ENCODE data around the gene TFB1M. TPM values are rescaled to one million over a fixed set of nuclear protein-coding genes. Genes with fewer than 3 reads are reported as not detected.

TFB1M gene
- total RNA-seq, 1 donor from 2014 or later: 15.3 TPM

DNA sequence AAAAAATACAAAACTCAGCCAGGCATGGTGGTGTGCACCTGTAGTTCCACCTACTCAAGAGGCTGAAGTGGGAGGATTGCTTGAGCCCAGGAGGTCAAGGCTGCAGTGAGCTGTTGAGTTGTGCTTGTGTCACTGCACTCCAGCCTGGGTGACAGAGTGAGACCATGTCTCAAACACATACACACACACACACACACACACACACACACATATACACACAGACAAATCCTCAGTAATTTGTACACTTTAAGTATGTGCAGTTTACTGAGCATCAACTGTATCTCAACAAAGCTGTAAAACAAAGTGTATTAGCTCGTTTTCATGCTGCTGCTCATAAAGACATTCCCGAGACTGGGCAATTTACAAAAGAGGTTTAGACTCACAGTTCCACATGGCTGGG, 7.3 kb downstream of the TFB1M start:
- TF ChIP-seq, protein P1, sequence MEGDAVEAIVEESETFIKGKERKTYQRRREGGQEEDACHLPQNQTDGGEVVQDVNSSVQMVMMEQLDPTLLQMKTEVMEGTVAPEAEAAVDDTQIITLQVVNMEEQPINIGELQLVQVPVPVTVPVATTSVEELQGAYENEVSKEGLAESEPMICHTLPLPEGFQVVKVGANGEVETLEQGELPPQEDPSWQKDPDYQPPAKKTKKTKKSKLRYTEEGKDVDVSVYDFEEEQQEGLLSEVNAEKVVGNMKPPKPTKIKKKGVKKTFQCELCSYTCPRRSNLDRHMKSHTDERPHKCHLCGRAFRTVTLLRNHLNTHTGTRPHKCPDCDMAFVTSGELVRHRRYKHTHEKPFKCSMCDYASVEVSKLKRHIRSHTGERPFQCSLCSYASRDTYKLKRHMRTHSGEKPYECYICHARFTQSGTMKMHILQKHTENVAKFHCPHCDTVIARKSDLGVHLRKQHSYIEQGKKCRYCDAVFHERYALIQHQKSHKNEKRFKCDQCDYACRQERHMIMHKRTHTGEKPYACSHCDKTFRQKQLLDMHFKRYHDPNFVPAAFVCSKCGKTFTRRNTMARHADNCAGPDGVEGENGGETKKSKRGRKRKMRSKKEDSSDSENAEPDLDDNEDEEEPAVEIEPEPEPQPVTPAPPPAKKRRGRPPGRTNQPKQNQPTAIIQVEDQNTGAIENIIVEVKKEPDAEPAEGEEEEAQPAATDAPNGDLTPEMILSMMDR (IDR thresholded peaks at IDR 0.05): no peak
- H3K27me3 Mint-ChIP-seq (ENCODE audit: low read depth): no peaks in the 10 kb centered on the region
- no peak for DNase-seq (ENCODE audit: low spot score)
- no peak overlapping the region for H3K27ac Mint-ChIP-seq (ENCODE audit: unreplicated experiment)
- peaks cover 7% of the 10 kb centered on the region for H3K4me1 Mint-ChIP-seq (ENCODE audit: low read depth)
- no peaks in the 10 kb centered on the region for H3K9me3 Mint-ChIP-seq (ENCODE audit: low read depth)
- H3K4me3 Mint-ChIP-seq (ENCODE audit: unreplicated experiment): no peak overlapping the region
- H3K36me3 Mint-ChIP-seq (ENCODE audit: low read depth): peaks cover 12% of the 10 kb centered on the region

DNA sequence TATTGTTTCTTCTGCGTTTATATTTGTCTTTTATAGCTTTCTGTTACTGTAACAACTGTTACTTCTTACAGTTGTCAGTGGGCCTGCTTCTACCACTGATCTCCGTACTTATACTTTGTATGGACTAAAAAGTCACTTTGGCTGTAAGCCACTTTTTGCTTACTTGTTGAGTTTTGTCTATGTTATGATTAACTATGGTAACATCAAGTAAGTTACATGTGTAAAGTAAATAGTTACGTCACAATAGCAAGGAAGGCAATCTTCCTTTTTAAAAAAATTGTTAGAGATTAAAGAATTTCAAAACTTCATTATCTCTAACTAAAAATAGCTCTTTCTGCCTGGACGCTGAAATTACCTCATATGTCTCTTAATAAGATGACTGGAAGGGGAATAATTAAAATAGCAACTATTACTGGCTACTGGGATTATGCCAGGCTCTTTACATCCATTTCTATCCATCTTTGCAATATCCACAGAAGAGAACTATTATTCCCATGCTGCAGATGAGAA, 10.9 kb downstream of the TFB1M start:
- TF ChIP-seq, protein P1 (IDR thresholded peaks at IDR 0.05): no peak
- peaks cover 8% of the 10 kb centered on the region for H3K36me3 Mint-ChIP-seq (ENCODE audit: low read depth)
- no peak overlapping the region for H3K4me3 Mint-ChIP-seq (ENCODE audit: unreplicated experiment)
- no peak overlapping the region for H3K27ac Mint-ChIP-seq (ENCODE audit: unreplicated experiment)
- H3K4me1 Mint-ChIP-seq (ENCODE audit: low read depth): peaks cover 9% of the 10 kb centered on the region
- no peak for DNase-seq (ENCODE audit: low spot score)
- H3K27me3 Mint-ChIP-seq (ENCODE audit: low read depth): no peaks in the 10 kb centered on the region
- H3K9me3 Mint-ChIP-seq (ENCODE audit: low read depth): no peaks in the 10 kb centered on the region

DNA sequence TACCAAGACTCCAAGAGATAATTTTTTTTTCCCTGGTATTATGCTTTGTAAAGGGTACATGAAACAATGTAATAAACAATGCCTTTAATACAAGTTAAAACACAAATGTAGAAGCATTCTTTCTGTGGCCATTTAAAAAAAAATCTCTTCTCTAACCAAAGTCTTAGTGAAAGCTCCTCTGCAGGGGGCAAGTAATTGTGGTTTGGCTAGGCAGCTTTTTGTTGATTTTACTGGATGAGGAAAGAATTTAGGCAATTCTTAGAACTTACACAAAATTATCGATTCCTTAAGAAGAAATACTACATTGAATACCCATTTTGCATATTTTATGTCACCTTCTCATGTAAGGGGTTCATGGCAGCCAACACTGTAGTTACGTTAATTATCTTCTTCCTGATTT, 12.4 kb downstream of the TFB1M start:
- DNase-seq (ENCODE audit: low spot score): no peak
- H3K4me1 Mint-ChIP-seq (ENCODE audit: low read depth): peaks cover 9% of the 10 kb centered on the region
- H3K9me3 Mint-ChIP-seq (ENCODE audit: low read depth): no peaks in the 10 kb centered on the region
- TF ChIP-seq, protein P1 (IDR thresholded peaks at IDR 0.05): no peak
- H3K27ac Mint-ChIP-seq (ENCODE audit: unreplicated experiment): no peak overlapping the region
- no peaks in the 10 kb centered on the region for H3K27me3 Mint-ChIP-seq (ENCODE audit: low read depth)
- H3K36me3 Mint-ChIP-seq (ENCODE audit: low read depth): peaks cover 9% of the 10 kb centered on the region
- no peak overlapping the region for H3K4me3 Mint-ChIP-seq (ENCODE audit: unreplicated experiment)

DNA sequence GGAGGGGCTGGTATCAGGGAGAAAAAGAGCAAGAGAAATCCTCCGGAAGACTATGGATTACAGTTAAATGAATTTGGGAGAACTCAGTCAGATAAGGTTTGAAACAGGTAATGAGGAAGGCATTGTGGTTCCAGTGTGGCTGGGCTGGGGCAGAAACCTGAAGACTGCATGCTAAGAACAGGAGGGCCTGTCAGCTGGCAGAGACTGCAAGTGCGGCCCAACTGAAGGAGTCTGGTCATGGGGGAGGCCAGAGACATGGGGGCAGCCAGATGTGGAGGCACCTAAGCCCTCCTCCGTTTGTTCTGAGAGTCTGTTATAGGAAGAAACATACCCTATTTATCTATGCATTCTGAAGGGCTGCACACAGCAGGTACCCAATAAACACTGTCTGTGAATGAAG, 16.6 kb downstream of the TFB1M start:
- DNase-seq (ENCODE audit: low spot score): no peak
- TF ChIP-seq, protein P1 (IDR thresholded peaks at IDR 0.05): no peak
- Mint-ChIP-seq H3K36me3 (ENCODE audit: low read depth) (peaks cover 11% of the 10 kb centered on the region), H3K27me3 (ENCODE audit: low read depth) (no peaks in the 10 kb centered on the region), H3K27ac (ENCODE audit: unreplicated experiment) (no peak overlapping the region), H3K9me3 (ENCODE audit: low read depth) (no peaks in the 10 kb centered on the region), H3K4me3 (ENCODE audit: unreplicated experiment) (no peak overlapping the region), H3K4me1 (ENCODE audit: low read depth) (peaks cover 9% of the 10 kb centered on the region)

DNA sequence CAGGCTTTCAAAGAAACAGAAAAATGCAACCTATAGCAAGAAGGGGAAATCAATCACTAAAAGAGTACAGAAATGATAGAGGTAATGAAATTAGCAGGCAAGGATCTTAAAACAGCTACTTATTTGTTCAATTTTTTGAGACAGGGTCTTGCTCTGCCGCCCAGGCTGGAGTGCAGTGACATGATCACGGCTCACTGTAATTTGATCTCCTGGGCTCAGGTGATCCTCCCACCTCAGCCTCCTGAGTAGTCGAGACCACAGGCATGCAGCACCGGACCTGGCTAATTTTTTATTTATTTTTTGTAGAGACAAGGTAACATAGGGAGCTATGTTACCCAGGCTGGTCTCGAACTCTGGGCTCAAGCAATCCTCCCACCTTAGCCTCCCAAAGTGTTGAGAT, 21.6 kb downstream of the TFB1M start:
- Mint-ChIP-seq H3K27me3 (ENCODE audit: low read depth) (no peaks in the 10 kb centered on the region), H3K4me3 (ENCODE audit: unreplicated experiment) (no peak overlapping the region), H3K27ac (ENCODE audit: unreplicated experiment) (no peak overlapping the region), H3K9me3 (ENCODE audit: low read depth) (no peaks in the 10 kb centered on the region), H3K36me3 (ENCODE audit: low read depth) (peaks cover 20% of the 10 kb centered on the region), H3K4me1 (ENCODE audit: low read depth) (no peaks in the 10 kb centered on the region)
- TF ChIP-seq, protein P1 (IDR thresholded peaks at IDR 0.05): no peak
- DNase-seq (ENCODE audit: low spot score): no peak
